Liver (tissue), 2 donors: ENCODE measurements around the gene ERVW-1.

Experiments used
- CTCF ChIP-seq: fragments of 150-350 bp; IDR thresholded peaks from 2 replicates; pipeline ENCODE4 v1.5.1; 2017; ENCODE audit warnings: improper control_type of control experiment, low read depth, low read length; ENCODE audit not compliant: missing input control
- YY1 ChIP-seq: IDR thresholded peaks from 2 replicates; pipeline ENCODE4 v1.6.1; 2016; ENCODE audit warnings: antibody characterized with exemption, mild to moderate bottlenecking
- donor health status: healthy.

GRCh38 chr7:92464515-92464914 lies 13.2 kb downstream of the ERVW-1 start:
- no peak for TF ChIP-seq CTCF
- TF ChIP-seq YY1 = no peak
